Measurements from ENCODE around the gene SNX32.

GRCh38 chr11:65854852-65855837 is 21.4 kb downstream of the SNX32 start:
- TF ChIP-seq CTCF (IDR thresholded peaks at IDR 0.05; ENCODE audit: extremely low read depth in 1 of 2, insufficient read depth in 1 of 2, low read depth in 1 of 2, low read length in 2 of 2) (no peak), POLR2AphosphoS5 (IDR thresholded peaks at IDR 0.05; ENCODE audit: insufficient read depth, low read depth, low read length) (no peak)

All from endothelial cell of umbilical vein (primary cell).